ENCODE measurements around the gene HACD3. TPM values are rescaled to one million over a fixed set of nuclear protein-coding genes. Genes with fewer than 3 reads are reported as not detected.

The HACD3 gene
- total and polyA plus RNA-seq, 2 donors (not counting 1 experiment from before 2014, with no cell fraction given): 4.5 to 18.8 TPM

GRCh38 chr15:65620833-65621232 is 90.6 kb downstream of the HACD3 start:
- ChIA-PET CTCF (interaction anchor here (0.8 kb wide), 1 partner anchor 18 kb away, joined by 3 read pairs; no protein-coding TSS in a partner anchor), POLR2A (no interaction called here)
- H3K27ac ChIP-seq (ENCODE audit: low read length in 2 of 2): no peak overlapping the region
- no peak for ATAC-seq (ENCODE audit: low read depth)
- no peaks in the 10 kb centered on the region for H3K27me3 ChIP-seq (replicated peaks in 1 of 4; ENCODE audit: control extremely low read depth in 1 of 4, control insufficient read depth in 3 of 4, insufficient read depth in 4 of 4, low read length in 3 of 4)
- H3K4me2 ChIP-seq (replicated peaks; ENCODE audit: low read depth, low read length, poor library complexity, severe bottlenecking): no peak overlapping the region
- no peak overlapping the region for H2AFZ ChIP-seq (ENCODE audit: insufficient read depth, low read depth, low read length, poor library complexity, severe bottlenecking)
- intact Hi-C loops (cut with micrococcal nuclease): no loop called here
- TF ChIP-seq EZH2 (IDR thresholded peaks at IDR 0.05; ENCODE audit: borderline replicate concordance, insufficient read depth, low read depth, low read length, poor library complexity, severe bottlenecking): no peak
- no peak for TF ChIP-seq CTCF (IDR thresholded peaks at IDR 0.05)
- H3K4me1 Mint-ChIP-seq: no peaks in the 10 kb centered on the region
- H3K4me3 Mint-ChIP-seq: no peak overlapping the region
- no peaks in the 10 kb centered on the region for H3K9me3 ChIP-seq (ENCODE audit: control extremely low read depth in 1 of 3, control insufficient read depth in 2 of 3, insufficient read depth in 1 of 3, low read length in 2 of 3)
- H3K4me1 ChIP-seq (ENCODE audit: control insufficient read depth in 2 of 2, insufficient read depth in 2 of 2, low read length in 2 of 2): no peaks in the 10 kb centered on the region
- DNase-seq: no peak
- H3K27me3 Mint-ChIP-seq: no peaks in the 10 kb centered on the region
- no peak overlapping the region for H3K4me3 ChIP-seq (ENCODE audit: control extremely low read depth in 1 of 5, extremely low read depth in 1 of 5, insufficient read depth in 1 of 5, low read depth in 2 of 5, low read length in 4 of 5)
- H3K27ac Mint-ChIP-seq: no peak overlapping the region
- WGBS (ENCODE audit: insufficient coverage): 83% methylated on average over 1 of the region's 2 CpGs
- no peaks in the 10 kb centered on the region for H3K79me2 ChIP-seq (ENCODE audit: control insufficient read depth, insufficient read depth, low read length)
- no peaks in the 10 kb centered on the region for H4K20me1 ChIP-seq (ENCODE audit: control insufficient read depth, insufficient read depth, low read length, poor library complexity, severe bottlenecking)
- no peak overlapping the region for H3K9ac ChIP-seq (ENCODE audit: low read length)
- H3K9me3 Mint-ChIP-seq (ENCODE audit: insufficient read depth): no peaks in the 10 kb centered on the region
- H3K36me3 ChIP-seq (replicated peaks in 1 of 2; ENCODE audit: control extremely low read depth in 1 of 2, control insufficient read depth in 1 of 2, extremely low read depth in 1 of 2, insufficient read depth in 2 of 2, low read length in 1 of 2): no peaks in the 10 kb centered on the region

- POLR2A ChIA-PET: no interaction called here
- H3K9ac ChIP-seq (ENCODE audit: low read length): no peak within 1 kb of the TSS
Measured at GRCh38 chr15:65621638-65622037, 91.4 kb downstream of the HACD3 start, which contains the start of gene SLC24A1. Gene SLC24A1, plus strand, starts transcription at chr15:65621938. Its CDS starts 2,143 bp downstream, at chr15:65624081.

More at GRCh38 chr15:65621638-65622037, 91.4 kb downstream of the HACD3 start, which contains the start of gene SLC24A1:
- Histone ChIP-seq H2AFZ (ENCODE audit: insufficient read depth, low read depth, low read length, poor library complexity, severe bottlenecking) (no peak within 1 kb of the TSS), H3K27ac (ENCODE audit: low read length in 2 of 2) (no peak within 1 kb of the TSS), H4K20me1 (ENCODE audit: control insufficient read depth, insufficient read depth, low read length, poor library complexity, severe bottlenecking) (no peaks in the 10 kb centered on the region), H3K79me2 (ENCODE audit: control insufficient read depth, insufficient read depth, low read length) (no peaks in the 10 kb centered on the region), H3K4me1 (ENCODE audit: control insufficient read depth in 2 of 2, insufficient read depth in 2 of 2, low read length in 2 of 2) (no peaks in the 10 kb centered on the region), H3K4me2 (replicated peaks; ENCODE audit: low read depth, low read length, poor library complexity, severe bottlenecking) (no peak within 1 kb of the TSS), H3K9me3 (ENCODE audit: control extremely low read depth in 1 of 3, control insufficient read depth in 2 of 3, insufficient read depth in 1 of 3, low read length in 2 of 3) (no peaks in the 10 kb centered on the region), H3K4me3 (ENCODE audit: control extremely low read depth in 1 of 5, extremely low read depth in 1 of 5, insufficient read depth in 1 of 5, low read depth in 2 of 5, low read length in 4 of 5) (no peak within 1 kb of the TSS), H3K36me3 (replicated peaks in 1 of 2; ENCODE audit: control extremely low read depth in 1 of 2, control insufficient read depth in 1 of 2, extremely low read depth in 1 of 2, insufficient read depth in 2 of 2, low read length in 1 of 2) (no peaks in the 10 kb centered on the region), H3K27me3 (replicated peaks in 1 of 4; ENCODE audit: control extremely low read depth in 1 of 4, control insufficient read depth in 3 of 4, insufficient read depth in 4 of 4, low read length in 3 of 4) (no peaks in the 10 kb centered on the region)
- H3K27me3 Mint-ChIP-seq: no peaks in the 10 kb centered on the region
- no peak within 1 kb of the TSS for H3K4me3 Mint-ChIP-seq
- H3K9me3 Mint-ChIP-seq (ENCODE audit: insufficient read depth): no peaks in the 10 kb centered on the region
- DNase-seq (no peak), ATAC-seq (ENCODE audit: low read depth) (no peak)
- no peak for TF ChIP-seq EZH2 (IDR thresholded peaks at IDR 0.05; ENCODE audit: borderline replicate concordance, insufficient read depth, low read depth, low read length, poor library complexity, severe bottlenecking)
- no peak for TF ChIP-seq CTCF (IDR thresholded peaks at IDR 0.05)
- 92% methylated on average over 3 of the region's 6 CpGs for WGBS (ENCODE audit: insufficient coverage)
- no peaks in the 10 kb centered on the region for H3K4me1 Mint-ChIP-seq
- CTCF ChIA-PET: interaction anchor here (0.7 to 0.8 kb wide), 2 partner anchors 17 to 245 kb away, joined by 3 read pairs; no protein-coding TSS in a partner anchor
- intact Hi-C loops (cut with micrococcal nuclease): no loop called here
- H3K27ac Mint-ChIP-seq: no peak within 1 kb of the TSS

Measured in B cell (primary cell).